Suprapubic skin (tissue), 4 donors: ENCODE data around the gene SMS.
"Not testable (repeated sequence)": the region's sequence is repeated elsewhere in the genome, so short reads cannot be mapped to it uniquely, and the experiment has no call there.

ENCODE experiments used
- CTCF ChIP-seq, 2 donors: fragments of 200-600 bp in 1 of 2; fragments of 450-650 bp in 1 of 2; sonication (generic) in 1 of 2; IDR thresholded peaks; one replicate each; pipeline ENCODE4 v1.5.1; 2016 to 2019; ENCODE audit warnings: antibody characterized with exemption in 2 of 2, mild to moderate bottlenecking in 1 of 2, moderate library complexity in 1 of 2
- POLR2A ChIP-seq, 2 donors: fragments of 450-650 bp; IDR thresholded peaks; one replicate each; pipeline ENCODE4 v1.6.1; 2017; ENCODE audit warnings: antibody characterized with exemption in 2 of 2, mild to moderate bottlenecking in 2 of 2, moderate library complexity in 2 of 2
- POLR2AphosphoS5 ChIP-seq, 3 donors: sonication (generic); formaldehyde crosslinking; IDR thresholded peaks; one replicate each; pipeline ENCODE4 v1.6.1; 2017; ENCODE audit warnings: antibody characterized with exemption in 3 of 3

DNA sequence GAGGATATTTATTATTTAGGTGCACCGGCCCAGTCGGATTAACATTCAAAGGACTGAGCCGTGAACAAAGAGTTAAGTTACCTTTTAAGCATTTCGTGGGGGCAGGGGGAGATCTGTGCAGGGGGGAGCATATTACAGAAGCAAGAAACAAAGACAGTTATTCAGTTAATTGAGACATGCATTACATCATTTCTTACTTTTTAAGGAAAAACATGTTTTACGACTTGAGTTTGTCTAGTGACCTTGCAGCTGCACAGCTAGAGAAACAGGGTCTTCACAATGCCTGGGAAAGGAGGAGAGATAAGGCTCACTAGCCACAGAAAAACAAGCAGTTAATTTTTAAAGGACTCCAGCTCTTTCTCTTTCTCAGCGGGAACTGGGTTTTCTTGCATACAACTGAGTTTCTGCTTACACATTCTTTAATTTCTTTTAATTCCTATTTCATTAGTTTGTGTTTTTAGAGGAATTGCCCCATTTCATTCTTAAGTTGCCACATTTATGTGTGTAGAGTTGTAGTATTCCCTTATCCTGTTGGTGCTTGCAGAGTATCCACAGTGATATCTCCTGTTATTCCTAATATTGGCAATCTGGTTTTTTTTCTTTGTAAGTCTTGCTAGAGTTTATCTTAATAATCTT, 12.8 kb downstream of the SMS start:
- not testable (repeated sequence) for TF ChIP-seq CTCF, POLR2AphosphoS5, POLR2A (IDR thresholded peaks at IDR 0.05)
